Smooth muscle cell (in vitro differentiated cells): ENCODE data around the gene ERC2. TPM values are rescaled to one million over a fixed set of nuclear protein-coding genes. Genes with fewer than 3 reads are reported as not detected.

Source experiments
- DNase-seq: peaks from one replicate; lab custom pipeline; 2025; ENCODE audit not compliant: unreplicated experiment; lab: John Stamatoyannopoulos, UW
- H2AFZ ChIP-seq: fragments of 200-600 bp; sonication (generic); 2 replicates; pipeline ENCODE4 v1.6.0; 2016; ENCODE audit warnings: antibody characterized with exemption, low read depth, mild to moderate bottlenecking
- H3F3A ChIP-seq: fragments of 200-600 bp; sonication (generic); 2 replicates; pipeline ENCODE4 v1.6.0; 2017; ENCODE audit warnings: antibody characterized with exemption, low read depth
- H3K27ac ChIP-seq: fragments of 200-600 bp; sonication (generic); 2 replicates; pipeline ENCODE4 v1.5.1; 2016; ENCODE audit warnings: low read depth, mild to moderate bottlenecking
- H3K27me3 ChIP-seq: fragments of 200-600 bp; sonication (generic); 2 replicates; pipeline ENCODE4 v1.6.1; 2016; ENCODE audit warnings: low read depth, mild to moderate bottlenecking
- H3K36me3 ChIP-seq: fragments of 200-600 bp; sonication (generic); 2 replicates; pipeline ENCODE4 v1.5.1; 2016; ENCODE audit warnings: low read depth
- H3K4me1 ChIP-seq: fragments of 200-600 bp; sonication (generic); 2 replicates; pipeline ENCODE4 v1.5.1; 2016; ENCODE audit warnings: low read depth
- H3K4me2 ChIP-seq: fragments of 200-600 bp; sonication (generic); 2 replicates; pipeline ENCODE4 v1.6.0; 2016; ENCODE audit warnings: mild to moderate bottlenecking
- H3K4me3 ChIP-seq: fragments of 200-600 bp; sonication (generic); 2 replicates; pipeline ENCODE4 v1.5.1; 2016; ENCODE audit warnings: mild to moderate bottlenecking
- H3K79me2 ChIP-seq: fragments of 200-600 bp; sonication (generic); 2 replicates; pipeline ENCODE4 v1.6.0; 2016; ENCODE audit warnings: low read depth, mild to moderate bottlenecking
- H3K9ac ChIP-seq: fragments of 200-600 bp; sonication (generic); 2 replicates; pipeline ENCODE4 v1.6.0; 2016; ENCODE audit warnings: low read depth
- H3K9me3 ChIP-seq: fragments of 200-600 bp; sonication (generic); replicated peaks from 2 replicates; pipeline ENCODE4 v1.5.1; 2016; ENCODE audit warnings: low read depth
- H4K20me1 ChIP-seq: fragments of 200-600 bp; sonication (generic); 2 replicates; pipeline ENCODE4 v1.6.0; 2016; ENCODE audit warnings: low read depth
- WGBS: methylation state at CpG from one replicate; pipeline ENCODE4 v1.1.7; 2016; ENCODE audit warnings: low lambda C conversion rate; 5-methylcytosine and 5-hydroxymethylcytosine counted together
- polyA plus RNA-seq: library from polyadenylated mRNA; unstranded; fragments of >200 nt; fragmentation: Nextera tagmentation; extraction: Ambion mirVana; gene quantifications from 2 replicates; pipeline ENCODE4 v1.2.1, GENCODE V29; 2016
- total RNA-seq: library from RNA; depleted of rRNA; stranded (reverse); fragments of >200 nt; gene quantifications from 2 replicates; pipeline ENCODE4 v1.2.3, GENCODE V29; 2014
- TF ChIP-seq, protein P1 (sequence below): fragments of 200-600 bp; sonication (generic); IDR thresholded peaks from 2 replicates; pipeline ENCODE4 v1.5.1; 2017; ENCODE audit warnings: borderline replicate concordance, mild to moderate bottlenecking, antibody characterized with exemption; ENCODE audit not compliant: insufficient read depth, poor library complexity, severe bottlenecking

The ERC2 gene
- total and polyA plus RNA-seq, 2 experiments from 2014 or later: 1.1 TPM; not detected in 1

DNA sequence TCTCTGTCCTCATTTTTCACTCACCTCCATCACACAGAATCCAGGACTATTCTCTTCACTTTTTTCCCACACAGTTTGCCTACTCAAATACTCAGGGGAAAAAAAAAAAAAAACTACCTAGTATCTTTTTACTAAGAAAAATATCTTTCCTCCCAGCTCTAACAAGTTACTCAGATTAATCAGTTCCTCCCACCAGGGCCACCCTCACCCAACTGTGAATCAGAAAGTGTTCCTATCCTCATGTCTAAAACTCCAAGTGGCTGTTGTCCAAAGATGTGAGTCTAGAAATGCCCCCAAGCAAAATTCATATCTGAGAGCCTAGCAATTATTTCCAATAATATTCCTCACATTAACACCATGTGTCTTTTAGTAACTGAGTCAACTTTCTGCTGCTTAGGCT is 268.0 kb downstream of the ERC2 start:
- H3K27me3 ChIP-seq: peaks cover 12% of the 10 kb centered on the region
- no peaks in the 10 kb centered on the region for H4K20me1 ChIP-seq
- H2AFZ ChIP-seq: no peak overlapping the region
- H3K4me2 ChIP-seq: no peak overlapping the region
- H3K9me3 ChIP-seq: no peaks in the 10 kb centered on the region
- no peaks in the 10 kb centered on the region for H3K36me3 ChIP-seq
- no peak for DNase-seq
- H3K4me1 ChIP-seq: no peaks in the 10 kb centered on the region
- no peaks in the 10 kb centered on the region for H3K79me2 ChIP-seq
- TF ChIP-seq, protein P1, sequence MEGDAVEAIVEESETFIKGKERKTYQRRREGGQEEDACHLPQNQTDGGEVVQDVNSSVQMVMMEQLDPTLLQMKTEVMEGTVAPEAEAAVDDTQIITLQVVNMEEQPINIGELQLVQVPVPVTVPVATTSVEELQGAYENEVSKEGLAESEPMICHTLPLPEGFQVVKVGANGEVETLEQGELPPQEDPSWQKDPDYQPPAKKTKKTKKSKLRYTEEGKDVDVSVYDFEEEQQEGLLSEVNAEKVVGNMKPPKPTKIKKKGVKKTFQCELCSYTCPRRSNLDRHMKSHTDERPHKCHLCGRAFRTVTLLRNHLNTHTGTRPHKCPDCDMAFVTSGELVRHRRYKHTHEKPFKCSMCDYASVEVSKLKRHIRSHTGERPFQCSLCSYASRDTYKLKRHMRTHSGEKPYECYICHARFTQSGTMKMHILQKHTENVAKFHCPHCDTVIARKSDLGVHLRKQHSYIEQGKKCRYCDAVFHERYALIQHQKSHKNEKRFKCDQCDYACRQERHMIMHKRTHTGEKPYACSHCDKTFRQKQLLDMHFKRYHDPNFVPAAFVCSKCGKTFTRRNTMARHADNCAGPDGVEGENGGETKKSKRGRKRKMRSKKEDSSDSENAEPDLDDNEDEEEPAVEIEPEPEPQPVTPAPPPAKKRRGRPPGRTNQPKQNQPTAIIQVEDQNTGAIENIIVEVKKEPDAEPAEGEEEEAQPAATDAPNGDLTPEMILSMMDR: no peak
- no peak overlapping the region for H3K4me3 ChIP-seq
- H3K9ac ChIP-seq: no peak overlapping the region
- H3K27ac ChIP-seq: no peak overlapping the region
- H3F3A ChIP-seq: no peaks in the 10 kb centered on the region

GRCh38 chr3:56197991-56198390 is 270.3 kb downstream of the ERC2 start:
- Histone ChIP-seq H3K4me3 (no peak overlapping the region), H3K27me3 (peaks cover 12% of the 10 kb centered on the region), H3K9ac (no peak overlapping the region), H2AFZ (no peak overlapping the region), H3K27ac (no peak overlapping the region), H3K9me3 (no peaks in the 10 kb centered on the region), H3K79me2 (no peaks in the 10 kb centered on the region), H3K36me3 (no peaks in the 10 kb centered on the region), H3K4me2 (no peak overlapping the region), H3F3A (no peaks in the 10 kb centered on the region), H4K20me1 (no peaks in the 10 kb centered on the region), H3K4me1 (no peaks in the 10 kb centered on the region)
- TF ChIP-seq, protein P1: no peak
- DNase-seq: no peak

GRCh38 chr3:56197259-56197965 is 270.9 kb downstream of the ERC2 start:
- Histone ChIP-seq H3K36me3 (no peaks in the 10 kb centered on the region), H3K27me3 (peaks cover 18% of the 10 kb centered on the region), H4K20me1 (no peaks in the 10 kb centered on the region), H3K4me1 (no peaks in the 10 kb centered on the region), H3K9ac (no peak overlapping the region), H3F3A (no peaks in the 10 kb centered on the region), H3K4me3 (no peak overlapping the region), H3K27ac (no peak overlapping the region), H3K79me2 (no peaks in the 10 kb centered on the region), H3K9me3 (no peaks in the 10 kb centered on the region), H3K4me2 (no peak overlapping the region), H2AFZ (no peak overlapping the region)
- DNase-seq: no peak
- TF ChIP-seq, protein P1: no peak
- WGBS: 67% methylated on average over 3 of the region's 3 CpGs

GRCh38 chr3:56196700-56197099 is 271.6 kb downstream of the ERC2 start:
- Histone ChIP-seq H3K27ac (no peak overlapping the region), H2AFZ (no peak overlapping the region), H3K4me2 (no peak overlapping the region), H3K9ac (no peak overlapping the region), H3K9me3 (no peaks in the 10 kb centered on the region), H4K20me1 (no peaks in the 10 kb centered on the region), H3K4me1 (no peaks in the 10 kb centered on the region), H3K27me3 (peaks cover 24% of the 10 kb centered on the region), H3K79me2 (no peaks in the 10 kb centered on the region), H3K36me3 (no peaks in the 10 kb centered on the region), H3F3A (no peaks in the 10 kb centered on the region), H3K4me3 (no peak overlapping the region)
- DNase-seq: no peak
- WGBS: 19% methylated on average over 3 of the region's 3 CpGs
- TF ChIP-seq, protein P1: no peak
